GM12864 (cell line): ENCODE results near the gene TSPEAR.

Source experiments
- DNase-seq: peaks from one replicate; pipeline ENCODE4 v3.0.0-alpha.2; 2011; ENCODE audit warnings: low read depth
- H3K4me3 ChIP-seq: 2 replicates; pipeline ENCODE4 v1.5.1; 2011; ENCODE audit warnings: mild to moderate bottlenecking, low read depth, low read length, control low read depth
- TF ChIP-seq, protein P1 (sequence below): IDR thresholded peaks from 2 replicates; pipeline ENCODE4 v1.5.1; 2011; ENCODE audit warnings: low read depth, mild to moderate bottlenecking, moderate library complexity, low read length, control low read depth, inconsistent platforms; ENCODE audit errors: missing control alignments

The TSPEAR gene

DNA sequence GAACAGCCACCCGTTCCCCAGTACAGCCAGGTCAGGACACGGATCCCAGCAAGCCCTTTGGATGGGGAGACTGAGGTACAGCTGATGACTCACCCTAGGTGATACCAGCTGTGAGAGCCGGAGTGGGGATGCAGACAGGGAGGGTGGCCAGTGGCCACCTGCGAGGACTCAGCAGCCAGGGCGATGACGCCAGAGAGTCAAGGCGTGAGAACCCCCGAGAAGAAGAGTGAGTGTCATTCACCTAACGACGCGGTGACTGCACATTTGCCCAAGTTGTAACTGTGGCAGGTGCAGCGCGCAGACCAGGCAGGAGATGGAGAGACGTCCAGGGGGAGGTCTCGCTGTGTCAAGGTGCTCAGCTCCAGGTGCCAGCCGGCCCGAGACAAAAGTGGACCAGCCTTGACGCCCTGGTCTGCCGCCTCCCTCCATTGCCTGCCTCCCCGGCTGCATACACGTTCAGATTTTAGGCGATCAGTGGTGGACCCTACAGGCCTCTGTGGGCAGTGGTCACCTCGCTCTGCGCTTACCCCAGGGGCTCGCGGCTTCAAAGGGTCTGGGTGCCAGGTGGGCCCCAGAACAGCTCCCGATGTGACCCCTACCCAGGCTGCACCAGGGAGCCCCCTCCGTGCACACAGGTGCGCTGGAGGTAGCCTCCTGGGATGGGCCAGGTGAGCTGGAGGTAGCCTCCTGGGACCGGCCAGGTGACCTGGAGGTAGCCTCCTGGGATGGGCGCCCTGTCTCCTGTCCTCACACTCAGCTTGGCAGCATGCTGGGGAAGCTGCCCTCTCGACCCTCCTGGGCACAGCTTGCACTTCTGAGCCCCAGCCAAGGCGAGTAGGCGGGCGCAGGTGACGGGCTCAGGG, 244.1 kb downstream of the TSPEAR start:
- no peak overlapping the region for H3K4me3 ChIP-seq
- TF ChIP-seq, protein P1, sequence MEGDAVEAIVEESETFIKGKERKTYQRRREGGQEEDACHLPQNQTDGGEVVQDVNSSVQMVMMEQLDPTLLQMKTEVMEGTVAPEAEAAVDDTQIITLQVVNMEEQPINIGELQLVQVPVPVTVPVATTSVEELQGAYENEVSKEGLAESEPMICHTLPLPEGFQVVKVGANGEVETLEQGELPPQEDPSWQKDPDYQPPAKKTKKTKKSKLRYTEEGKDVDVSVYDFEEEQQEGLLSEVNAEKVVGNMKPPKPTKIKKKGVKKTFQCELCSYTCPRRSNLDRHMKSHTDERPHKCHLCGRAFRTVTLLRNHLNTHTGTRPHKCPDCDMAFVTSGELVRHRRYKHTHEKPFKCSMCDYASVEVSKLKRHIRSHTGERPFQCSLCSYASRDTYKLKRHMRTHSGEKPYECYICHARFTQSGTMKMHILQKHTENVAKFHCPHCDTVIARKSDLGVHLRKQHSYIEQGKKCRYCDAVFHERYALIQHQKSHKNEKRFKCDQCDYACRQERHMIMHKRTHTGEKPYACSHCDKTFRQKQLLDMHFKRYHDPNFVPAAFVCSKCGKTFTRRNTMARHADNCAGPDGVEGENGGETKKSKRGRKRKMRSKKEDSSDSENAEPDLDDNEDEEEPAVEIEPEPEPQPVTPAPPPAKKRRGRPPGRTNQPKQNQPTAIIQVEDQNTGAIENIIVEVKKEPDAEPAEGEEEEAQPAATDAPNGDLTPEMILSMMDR: no peak
- DNase-seq: no peak

DNA sequence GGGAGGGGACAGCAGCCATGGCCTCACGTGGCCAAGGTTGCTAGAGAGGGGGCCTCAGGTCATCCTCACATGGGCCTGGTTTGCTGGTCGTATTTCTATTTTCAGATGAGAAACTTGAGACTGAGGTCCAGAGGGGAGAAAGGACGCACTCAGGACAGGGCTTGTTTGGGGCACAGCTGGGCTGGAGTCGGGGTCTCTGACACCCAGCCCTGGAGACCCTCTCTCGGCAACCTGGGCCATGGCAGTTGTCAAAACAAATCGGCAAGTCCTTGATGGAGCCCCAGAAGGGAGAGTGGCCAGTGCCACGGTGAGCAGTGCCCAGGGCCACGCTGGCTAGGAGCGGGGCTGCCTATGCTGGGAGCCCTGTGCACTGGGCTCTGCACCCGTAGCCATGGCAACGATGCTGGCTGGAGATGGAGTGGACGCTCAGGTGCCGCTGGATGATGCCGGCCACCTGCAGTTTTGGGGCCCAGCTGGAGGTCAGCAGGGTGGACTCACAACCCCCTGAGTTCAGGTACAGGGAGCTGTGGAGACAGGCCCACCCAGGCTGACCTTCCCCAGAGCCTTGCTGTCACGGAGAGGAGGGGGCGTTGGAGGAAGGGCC, 244.9 kb downstream of the TSPEAR start:
- DNase-seq: no peak
- TF ChIP-seq, protein P1: no peak
- no peak overlapping the region for H3K4me3 ChIP-seq

DNA sequence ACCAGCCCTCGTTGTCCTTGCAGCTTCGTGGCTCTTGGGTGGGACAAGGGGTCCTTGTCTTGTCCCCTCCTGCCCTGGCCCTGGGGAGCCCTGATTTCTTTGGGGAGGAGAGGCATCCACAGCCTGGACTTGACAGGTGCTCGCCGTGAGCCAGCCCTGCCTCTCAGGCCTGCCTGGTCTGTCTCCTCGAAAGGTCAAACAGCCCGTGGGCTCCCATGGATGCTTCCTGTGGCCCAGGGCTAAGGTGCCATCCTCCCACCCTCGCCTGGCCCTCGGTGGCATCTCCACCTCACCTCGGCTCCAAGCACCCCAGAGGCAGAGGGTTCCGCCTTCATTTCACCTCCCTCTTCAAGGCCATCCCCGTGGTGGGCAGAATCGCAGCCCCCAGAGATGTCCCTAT, 247.0 kb downstream of the TSPEAR start:
- TF ChIP-seq, protein P1: no peak
- no peak for DNase-seq
- no peak overlapping the region for H3K4me3 ChIP-seq

DNA sequence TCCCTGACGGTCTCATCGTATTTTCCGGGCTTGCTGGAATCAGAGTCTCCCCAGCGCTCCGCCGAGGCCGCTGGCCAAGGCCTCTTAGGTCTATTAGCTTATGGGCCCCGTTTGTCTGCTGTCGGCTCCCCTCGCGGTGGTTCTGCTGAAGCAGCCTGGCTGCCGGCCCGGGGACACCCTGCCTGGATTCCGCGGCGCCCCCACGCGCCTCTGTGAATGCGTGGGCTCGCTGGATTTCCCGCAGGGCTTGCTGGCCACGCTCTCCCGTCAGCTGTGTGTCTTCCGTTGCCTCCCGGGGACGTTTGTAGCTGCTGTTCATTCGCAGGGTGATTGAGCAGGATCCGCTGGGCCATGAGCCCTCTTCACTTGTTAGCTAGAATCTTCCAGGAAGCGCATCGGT, 247.6 kb downstream of the TSPEAR start:
- TF ChIP-seq, protein P1: no peak
- H3K4me3 ChIP-seq: no peak overlapping the region
- DNase-seq: no peak

DNA sequence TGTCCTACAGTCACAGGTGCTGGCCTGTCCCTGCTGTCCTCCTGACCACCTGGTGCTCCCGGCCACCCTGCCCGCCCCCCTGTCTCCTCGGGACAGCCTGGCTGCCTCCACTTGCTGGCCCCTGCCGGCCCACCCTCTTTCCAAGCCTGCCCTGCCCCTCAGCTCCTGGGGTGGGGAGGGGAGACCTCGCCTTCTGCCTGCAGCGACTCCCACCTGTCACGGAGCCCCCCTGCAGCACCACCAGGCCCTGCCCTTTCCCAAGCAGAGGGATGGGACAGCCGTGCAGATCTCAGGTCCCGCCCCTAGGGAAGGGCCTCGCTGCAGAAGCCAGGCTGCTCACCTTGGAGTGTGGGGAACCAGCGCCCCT, 248.6 kb downstream of the TSPEAR start:
- no peak overlapping the region for H3K4me3 ChIP-seq
- TF ChIP-seq, protein P1: no peak
- DNase-seq: no peak

DNA sequence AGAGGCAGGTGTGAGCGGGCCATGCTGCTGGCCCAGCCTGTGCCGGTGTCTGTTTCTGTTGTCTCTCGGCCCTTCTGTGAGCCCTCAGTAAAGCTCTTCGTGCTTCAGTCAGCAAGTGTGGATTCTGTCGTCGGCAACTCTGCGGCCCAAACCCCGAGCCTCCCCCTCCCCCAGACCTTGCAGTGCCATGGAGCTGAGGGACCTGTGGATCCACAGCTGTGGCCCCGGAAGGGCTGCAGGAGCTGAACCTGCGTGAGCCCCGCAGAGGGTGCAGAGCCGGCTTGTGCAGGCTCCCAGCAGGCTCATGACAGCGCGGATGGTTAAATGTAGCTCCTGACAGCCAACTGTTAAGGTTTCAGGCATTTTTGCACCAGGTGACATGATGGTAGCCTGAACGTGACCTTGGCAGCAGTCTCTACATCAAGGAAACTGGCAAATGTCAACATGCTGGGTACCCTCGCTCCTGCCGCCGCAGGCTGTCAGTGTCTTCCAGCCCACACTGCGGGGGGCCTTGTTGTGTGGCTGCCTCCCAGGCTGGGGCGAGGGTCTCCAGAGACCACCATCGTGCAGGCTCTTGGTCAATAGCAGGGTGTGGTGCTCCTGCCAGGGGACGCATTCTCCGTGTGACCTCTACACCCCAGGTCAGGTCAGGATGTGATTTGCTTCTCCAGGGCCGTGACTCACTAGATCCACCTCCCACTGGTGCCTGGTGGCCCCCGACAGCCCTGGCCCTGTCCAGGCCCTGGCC, 249.1 kb downstream of the TSPEAR start:
- TF ChIP-seq, protein P1: no peak
- no peak for DNase-seq
- H3K4me3 ChIP-seq: no peak overlapping the region
